HepG2 (cell line): ENCODE results near the gene SS18L1. TPM values are rescaled to one million over a fixed set of nuclear protein-coding genes. Genes with fewer than 3 reads are reported as not detected.

ENCODE experiments used
- AKAP8 ChIP-seq: sonication (generic); formaldehyde crosslinking; IDR thresholded peaks from 2 replicates; pipeline ENCODE4 v1.5.1; 2020; ENCODE audit warnings: mild to moderate bottlenecking, missing genetic modification reagents
- ATF7-NPFF ChIP-seq: sonication (generic); formaldehyde crosslinking; IDR thresholded peaks from 2 replicates; pipeline ENCODE4 v1.8.1; 2023; ENCODE audit warnings: mild to moderate bottlenecking, low read depth, missing genetic modification reagents, moderate library complexity
- HBP1 ChIP-seq: IDR thresholded peaks from 2 replicates; pipeline ENCODE4 v1.6.1; 2016; ENCODE audit warnings: low read depth, control low read depth
- KDM3A ChIP-seq: IDR thresholded peaks from 2 replicates; pipeline ENCODE4 v1.6.1; 2018; ENCODE audit warnings: low read depth, missing compliant biosample characterization
- LRRFIP1 ChIP-seq: sonication (generic); formaldehyde crosslinking; conservative IDR thresholded peaks from 2 replicates; pipeline ENCODE4 v1.4.0; 2020; ENCODE audit warnings: missing genetic modification reagents
- MED8 ChIP-seq: sonication (generic); formaldehyde crosslinking; IDR thresholded peaks from 2 replicates; pipeline ENCODE4 v1.8.1; 2023; ENCODE audit warnings: mild to moderate bottlenecking, missing genetic modification reagents; ENCODE audit not compliant: insufficient replicate concordance
- NKX3-1 ChIP-seq: sonication (generic); formaldehyde crosslinking; IDR thresholded peaks from 2 replicates; pipeline ENCODE4 v1.5.0; 2020; ENCODE audit warnings: missing genetic modification reagents
- PTBP1 ChIP-seq: fragments of 200-400 bp; formaldehyde crosslinking; IDR thresholded peaks from 2 replicates; pipeline ENCODE4 v1.6.1; 2018; ENCODE audit warnings: low read length, low read depth; ENCODE audit not compliant: poor library complexity, severe bottlenecking
- ZBTB14 ChIP-seq: sonication (generic); formaldehyde crosslinking; IDR thresholded peaks from 2 replicates; pipeline ENCODE4 v1.4.0; 2020; ENCODE audit warnings: missing genetic modification reagents
- ZEB1 ChIP-seq: IDR thresholded peaks from 2 replicates; pipeline ENCODE4 v1.6.1; 2012; ENCODE audit warnings: mild to moderate bottlenecking, low read depth, inconsistent platforms; ENCODE audit not compliant: insufficient replicate concordance
- ZNF180 ChIP-seq: sonication (generic); formaldehyde crosslinking; IDR thresholded peaks from 2 replicates; pipeline ENCODE4 v1.4.0; 2020; ENCODE audit warnings: low read depth, missing genetic modification reagents, borderline replicate concordance
- ZNF430 ChIP-seq: sonication (generic); formaldehyde crosslinking; IDR thresholded peaks from 2 replicates; pipeline ENCODE4 v1.9.0; 2021; ENCODE audit warnings: mild to moderate bottlenecking, missing genetic modification reagents
- ZNF513 ChIP-seq: sonication (generic); formaldehyde crosslinking; conservative IDR thresholded peaks from 2 replicates; pipeline ENCODE4 v1.5.0; 2020; ENCODE audit warnings: missing genetic modification reagents
- ZNF816 ChIP-seq: sonication (generic); formaldehyde crosslinking; IDR thresholded peaks from 2 replicates; pipeline ENCODE4 v1.8.0; 2022; ENCODE audit warnings: missing genetic modification reagents, mild to moderate bottlenecking, borderline replicate concordance
- polyA plus RNA-seq, 8 experiments: library from polyadenylated mRNA; depleted of rRNA in 3 of 8; stranded (reverse) in 7 of 8; unstranded in 1 of 8; fragments of >200 nt; fragmentation: Illumina TruSeq in 4 of 8; extraction: Trizol in 4 of 8; gene quantifications; 2 replicates each; pipeline versions ENCODE4 v1.2.1 to v1.2.3, GENCODE V29; 2011 to 2016; ENCODE audit warnings: low read depth in 4 of 8, missing spikeins in 1 of 8, mixed read lengths in 1 of 8; ENCODE audit not compliant: insufficient read depth in 1 of 8
- total RNA-seq, 5 experiments: library from RNA; depleted of rRNA; stranded (reverse); fragments of >200 nt; fragmentation: Illumina TruSeq; extraction: Trizol; gene quantifications; 2 replicates each; pipeline ENCODE4 v1.2.3, GENCODE V29; 2016; ENCODE audit warnings: low read depth in 1 of 5
- TF ChIP-seq, protein P1 (sequence below), 2 experiments: sonication (generic) in 1 of 2; formaldehyde crosslinking in 1 of 2; IDR thresholded peaks; 2 replicates each; pipeline versions ENCODE4 v1.4.0 to v1.6.1; 2018 to 2020; ENCODE audit warnings: missing genetic modification reagents in 2 of 2, borderline replicate concordance in 1 of 2, low read depth in 1 of 2, mild to moderate bottlenecking in 1 of 2, missing biosample characterization in 1 of 2
- TF ChIP-seq, protein P2 (sequence below): sonication (generic); formaldehyde crosslinking; IDR thresholded peaks from 2 replicates; pipeline ENCODE4 v1.9.0; 2022; ENCODE audit warnings: missing genetic modification reagents, mild to moderate bottlenecking, borderline replicate concordance

SS18L1 gene
- total and polyA plus RNA-seq, 2 of the 13 experiments (the other 11 are each of a cell fraction or from before 2014, with no cell fraction given), result 17.8 to 27.6 TPM

DNA sequence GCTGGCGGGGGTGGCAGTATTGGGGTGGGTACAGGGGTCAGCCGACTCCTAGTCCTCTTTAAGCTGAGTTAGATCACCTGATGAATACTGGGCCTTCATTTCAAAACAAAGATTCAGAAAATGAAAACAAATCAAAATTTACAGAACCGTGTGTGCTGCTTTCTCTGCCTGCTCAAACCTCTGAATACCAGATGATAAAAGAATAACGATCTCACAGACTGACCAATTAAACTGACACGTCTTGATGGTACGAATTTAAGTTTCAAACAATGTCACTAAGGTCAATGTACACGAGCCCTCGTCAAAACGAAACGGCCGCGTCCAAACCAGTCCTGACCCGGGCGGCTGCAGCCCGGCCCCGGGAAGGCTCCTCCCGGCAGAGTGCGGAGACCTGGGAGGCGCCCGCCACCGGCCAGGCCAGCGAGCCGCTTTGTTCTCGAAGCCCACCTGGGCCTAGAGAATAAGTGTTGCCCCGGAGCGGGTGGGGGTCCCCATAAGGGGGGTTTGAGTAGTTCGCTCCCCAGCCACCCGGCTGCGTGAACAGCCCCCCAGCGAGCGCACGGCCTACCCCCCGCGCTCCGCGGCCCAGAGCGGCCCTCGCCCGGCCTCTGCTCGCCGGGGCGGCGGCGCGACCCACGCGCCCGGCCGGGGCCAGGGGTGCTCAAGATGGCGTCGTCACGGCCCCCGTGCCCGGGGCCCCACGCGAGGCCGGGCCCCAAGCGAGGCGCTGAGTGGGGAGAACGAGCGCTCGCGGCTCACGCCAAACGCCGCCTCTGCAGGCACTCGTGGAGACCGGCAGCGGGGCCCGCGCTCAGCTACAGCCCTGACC, 1.1 kb upstream of the SS18L1 start (continued):
- TF ChIP-seq HBP1 (CRISPR knock-in tag), result 0 out of 2 replicates have a peak, but pooled peaks have one; percentile 32
- TF ChIP-seq NKX3-1, result peak; percentile 22; the same call in 1 of the 2 replicates
- TF ChIP-seq ATF7-NPFF (CRISPR knock-in tag), result peak; percentile 39; the same call in 1 of the 2 replicates
- no peak for TF ChIP-seq ZBTB14 (CRISPR knock-in tag)
- TF ChIP-seq ZNF430 (CRISPR knock-in tag), result no peak
- TF ChIP-seq ZEB1, result peak; percentile 43
- 0 out of 2 replicates have a peak, but pooled peaks have one; percentile 18 for TF ChIP-seq KDM3A (CRISPR knock-in tag)
- peak; percentile 79 for TF ChIP-seq PTBP1
- TF ChIP-seq, protein P1, sequence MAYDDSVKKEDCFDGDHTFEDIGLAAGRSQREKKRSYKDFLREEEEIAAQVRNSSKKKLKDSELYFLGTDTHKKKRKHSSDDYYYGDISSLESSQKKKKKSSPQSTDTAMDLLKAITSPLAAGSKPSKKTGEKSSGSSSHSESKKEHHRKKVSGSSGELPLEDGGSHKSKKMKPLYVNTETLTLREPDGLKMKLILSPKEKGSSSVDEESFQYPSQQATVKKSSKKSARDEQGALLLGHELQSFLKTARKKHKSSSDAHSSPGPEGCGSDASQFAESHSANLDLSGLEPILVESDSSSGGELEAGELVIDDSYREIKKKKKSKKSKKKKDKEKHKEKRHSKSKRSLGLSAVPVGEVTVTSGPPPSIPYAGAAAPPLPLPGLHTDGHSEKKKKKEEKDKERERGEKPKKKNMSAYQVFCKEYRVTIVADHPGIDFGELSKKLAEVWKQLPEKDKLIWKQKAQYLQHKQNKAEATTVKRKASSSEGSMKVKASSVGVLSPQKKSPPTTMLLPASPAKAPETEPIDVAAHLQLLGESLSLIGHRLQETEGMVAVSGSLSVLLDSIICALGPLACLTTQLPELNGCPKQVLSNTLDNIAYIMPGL (CRISPR knock-in tag; IDR thresholded peaks at IDR 0.05; ENCODE audit: borderline replicate concordance in 1 of 2, low read depth in 1 of 2), result peak; percentile 13 to 75; a peak in 3 of 4 replicates
- TF ChIP-seq, protein P2, sequence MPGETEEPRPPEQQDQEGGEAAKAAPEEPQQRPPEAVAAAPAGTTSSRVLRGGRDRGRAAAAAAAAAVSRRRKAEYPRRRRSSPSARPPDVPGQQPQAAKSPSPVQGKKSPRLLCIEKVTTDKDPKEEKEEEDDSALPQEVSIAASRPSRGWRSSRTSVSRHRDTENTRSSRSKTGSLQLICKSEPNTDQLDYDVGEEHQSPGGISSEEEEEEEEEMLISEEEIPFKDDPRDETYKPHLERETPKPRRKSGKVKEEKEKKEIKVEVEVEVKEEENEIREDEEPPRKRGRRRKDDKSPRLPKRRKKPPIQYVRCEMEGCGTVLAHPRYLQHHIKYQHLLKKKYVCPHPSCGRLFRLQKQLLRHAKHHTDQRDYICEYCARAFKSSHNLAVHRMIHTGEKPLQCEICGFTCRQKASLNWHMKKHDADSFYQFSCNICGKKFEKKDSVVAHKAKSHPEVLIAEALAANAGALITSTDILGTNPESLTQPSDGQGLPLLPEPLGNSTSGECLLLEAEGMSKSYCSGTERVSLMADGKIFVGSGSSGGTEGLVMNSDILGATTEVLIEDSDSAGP (CRISPR knock-in tag), result 0 out of 2 replicates have a peak, but pooled peaks have one; percentile 16
- no peak for TF ChIP-seq LRRFIP1 (CRISPR knock-in tag)
- TF ChIP-seq ZNF513, result no peak
- 0 out of 2 replicates have a peak, but pooled peaks have one; percentile 40 for TF ChIP-seq AKAP8 (CRISPR knock-in tag)
- TF ChIP-seq ZNF180 (CRISPR knock-in tag), result 0 out of 2 replicates have a peak, but pooled peaks have one; percentile 43
- TF ChIP-seq MED8 (CRISPR knock-in tag), result no peak
- peak; percentile 48; the same call in 1 of the 2 replicates for TF ChIP-seq ZNF816
